ENCODE results near the gene APOL3.
"Not testable (repeated sequence)": the region's sequence is repeated elsewhere in the genome, so short reads cannot be mapped to it uniquely, and the experiment has no call there.

APOL3 gene, protein sequence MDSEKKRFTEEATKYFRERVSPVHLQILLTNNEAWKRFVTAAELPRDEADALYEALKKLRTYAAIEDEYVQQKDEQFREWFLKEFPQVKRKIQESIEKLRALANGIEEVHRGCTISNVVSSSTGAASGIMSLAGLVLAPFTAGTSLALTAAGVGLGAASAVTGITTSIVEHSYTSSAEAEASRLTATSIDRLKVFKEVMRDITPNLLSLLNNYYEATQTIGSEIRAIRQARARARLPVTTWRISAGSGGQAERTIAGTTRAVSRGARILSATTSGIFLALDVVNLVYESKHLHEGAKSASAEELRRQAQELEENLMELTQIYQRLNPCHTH
- total RNA-seq, result 29.2 to 113 (median 112) reads per million in 3 experiments

DNA sequence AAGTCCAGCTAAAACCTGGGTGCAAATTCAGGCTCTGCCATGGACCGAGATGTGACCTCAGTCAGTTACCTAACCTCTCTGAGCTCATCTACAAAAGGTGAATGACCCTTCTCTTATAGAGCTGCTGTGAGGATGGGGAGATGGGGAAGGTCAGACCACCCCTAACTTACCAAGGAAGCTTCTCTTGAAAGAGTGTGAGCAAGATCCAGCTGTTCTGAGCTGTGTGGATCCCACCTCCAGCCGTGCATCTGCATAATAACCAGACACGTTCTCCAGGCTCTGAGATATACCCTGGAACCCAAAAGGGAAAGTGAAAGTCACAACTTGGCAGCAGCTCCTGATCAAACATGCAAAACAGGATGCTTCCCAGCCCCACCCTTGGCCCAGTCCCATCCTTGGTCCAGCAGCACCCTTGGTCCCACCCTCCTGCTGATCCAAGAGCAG is at the start of gene APOL3:
Gene APOL3 (minus strand): TSS at position 257 of the 444 bp plus-strand sequence. CDS start 11,700 bp downstream, outside the sequence.
- peak; percentile 62 for DNase-seq

DNA sequence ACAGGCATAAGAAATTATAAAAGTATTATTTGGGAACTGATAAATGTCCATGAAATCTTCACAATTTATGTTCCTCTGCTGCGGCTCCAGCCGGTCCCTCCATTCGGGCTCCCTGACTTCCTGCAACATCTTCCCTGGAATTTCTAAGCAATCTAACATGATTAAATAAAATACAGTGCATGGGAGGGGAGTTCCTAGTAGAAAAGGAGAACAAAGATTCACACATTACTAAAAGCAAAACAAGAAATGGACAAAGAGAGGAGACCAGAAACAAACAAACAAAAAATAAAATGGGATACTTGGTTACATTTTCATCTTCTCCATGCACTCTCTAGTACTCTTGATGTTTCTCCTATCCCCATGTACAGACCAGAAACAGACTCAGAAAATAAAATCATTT is 49.7 kb upstream of the APOL3 start:
- no peak for DNase-seq

DNA sequence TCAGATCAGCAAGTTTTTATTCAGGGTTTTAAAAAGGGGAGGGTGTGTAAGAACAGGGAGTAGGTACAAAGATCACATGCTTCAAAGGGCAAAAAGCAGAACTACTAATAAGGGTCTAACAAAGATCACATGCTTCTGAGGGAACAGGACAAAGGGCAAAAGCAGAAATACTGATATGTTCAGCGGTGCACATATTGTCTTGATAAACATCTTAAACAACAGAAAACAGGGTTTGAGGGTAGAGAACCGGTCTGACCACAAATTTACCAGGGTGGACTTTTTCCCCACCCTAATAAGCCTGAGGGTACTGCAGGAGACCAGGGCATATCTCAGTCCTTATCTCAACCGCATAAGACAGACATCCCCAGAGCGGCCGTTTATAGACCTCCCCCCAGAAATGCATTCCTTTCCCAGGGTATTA is 48.9 kb upstream of the APOL3 start:
- DNase-seq, result not testable (repeated sequence)

DNA sequence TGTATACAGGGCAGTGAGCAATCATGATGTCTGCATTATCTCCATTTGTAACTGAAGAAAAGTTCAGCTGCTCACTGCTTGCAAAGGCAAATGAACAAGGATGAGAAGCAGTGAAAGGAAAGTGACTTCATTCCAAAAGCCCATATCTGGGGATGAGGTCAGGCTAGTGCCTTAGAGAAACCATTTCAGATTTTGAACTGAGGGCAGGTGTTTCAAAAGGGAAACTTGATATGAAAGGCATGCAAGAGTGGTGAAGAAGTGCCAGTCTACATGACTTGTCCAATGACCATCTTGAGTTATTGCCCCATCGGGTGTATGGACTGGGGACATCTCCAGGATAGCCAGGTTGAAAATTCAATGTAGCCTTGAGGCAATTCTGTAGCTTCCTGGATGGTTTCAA is 48.4 kb upstream of the APOL3 start:
- no peak for DNase-seq

DNA sequence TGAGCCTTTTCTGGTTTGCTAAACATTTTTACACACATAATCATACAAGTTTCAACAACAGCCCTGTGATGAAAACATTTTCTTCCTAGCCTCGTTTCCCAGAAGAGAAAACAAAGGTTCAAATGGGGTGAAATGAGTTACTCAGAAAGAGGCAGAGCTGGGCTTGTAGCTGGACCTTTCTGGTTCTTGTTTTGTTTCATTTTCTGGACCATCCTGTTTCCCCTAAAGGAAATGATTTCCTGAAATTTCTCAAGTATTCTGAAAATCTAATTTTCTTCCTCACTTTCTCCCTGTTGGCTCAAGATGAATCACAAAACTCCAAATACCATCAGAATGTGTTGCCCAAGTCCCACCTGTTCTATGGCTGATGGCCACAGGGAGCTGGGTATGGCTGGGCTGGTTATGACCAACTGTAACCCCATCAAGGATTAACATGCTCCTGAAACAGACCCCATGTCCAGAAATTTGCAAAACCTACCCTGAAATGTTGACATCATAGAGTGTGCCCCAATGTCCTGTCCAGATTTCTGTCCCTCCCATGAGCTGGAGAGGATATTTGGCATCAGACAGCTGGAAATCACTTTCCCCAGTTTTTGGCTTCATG is 47.7 kb upstream of the APOL3 start:
- no peak for DNase-seq

DNA sequence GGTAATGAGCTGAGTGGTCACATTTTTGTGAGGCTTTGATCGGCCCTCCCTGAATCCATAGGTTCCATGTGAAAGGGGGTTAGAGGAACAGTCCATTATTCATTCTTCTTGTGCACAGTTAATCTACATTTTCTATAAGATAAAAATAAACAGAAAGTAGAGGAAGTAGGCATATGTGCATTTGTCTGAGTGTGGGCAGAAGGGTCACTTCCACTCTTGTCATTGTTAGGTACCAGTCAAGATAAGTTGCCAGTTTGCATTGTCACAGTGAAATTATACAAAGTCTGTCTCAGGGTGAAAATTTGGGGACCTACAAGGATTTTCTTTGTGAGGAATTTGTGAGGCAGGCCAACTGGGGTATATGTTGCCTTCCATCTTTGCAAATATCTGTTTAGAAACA is 45.7 kb upstream of the APOL3 start:
- no peak for DNase-seq

DNA sequence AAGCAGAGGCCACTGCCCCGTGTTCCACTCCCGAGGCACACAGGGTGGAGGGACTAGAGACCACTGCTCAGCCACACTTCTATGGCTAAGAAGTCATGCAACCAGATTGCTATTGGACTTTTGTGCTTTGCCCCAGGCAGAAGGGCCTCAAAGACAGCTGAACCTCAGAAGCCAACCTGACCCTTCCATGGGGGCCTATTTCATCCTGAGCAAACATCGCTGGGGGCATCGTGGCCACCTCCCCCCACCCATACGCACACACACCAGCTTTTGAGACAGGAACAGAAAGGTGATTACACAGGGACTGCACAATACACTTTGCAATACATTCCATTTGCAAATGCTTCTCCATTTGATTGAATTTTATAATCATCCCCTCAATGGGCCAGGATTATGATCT is 45.0 kb upstream of the APOL3 start:
- not testable (repeated sequence) for DNase-seq

DNA sequence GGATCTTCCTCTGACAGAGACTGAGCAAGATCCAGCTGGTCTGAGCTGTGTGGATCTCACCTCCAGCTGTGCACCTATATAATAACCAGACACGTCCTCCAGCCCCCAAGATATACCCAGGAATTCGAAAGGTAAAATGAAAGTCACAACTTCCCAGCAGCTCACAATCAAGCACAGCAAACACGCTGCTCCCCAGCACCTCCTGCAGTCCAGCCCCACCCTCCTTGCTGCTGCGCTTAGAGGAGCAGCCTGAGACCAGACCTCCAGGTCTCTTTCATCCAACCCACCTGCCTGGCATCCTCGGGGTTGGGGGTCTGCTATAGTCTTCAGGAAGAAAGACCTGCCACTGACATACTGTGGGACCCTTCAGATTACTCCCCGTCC is 44.1 kb upstream of the APOL3 start:
- no peak for DNase-seq

DNA sequence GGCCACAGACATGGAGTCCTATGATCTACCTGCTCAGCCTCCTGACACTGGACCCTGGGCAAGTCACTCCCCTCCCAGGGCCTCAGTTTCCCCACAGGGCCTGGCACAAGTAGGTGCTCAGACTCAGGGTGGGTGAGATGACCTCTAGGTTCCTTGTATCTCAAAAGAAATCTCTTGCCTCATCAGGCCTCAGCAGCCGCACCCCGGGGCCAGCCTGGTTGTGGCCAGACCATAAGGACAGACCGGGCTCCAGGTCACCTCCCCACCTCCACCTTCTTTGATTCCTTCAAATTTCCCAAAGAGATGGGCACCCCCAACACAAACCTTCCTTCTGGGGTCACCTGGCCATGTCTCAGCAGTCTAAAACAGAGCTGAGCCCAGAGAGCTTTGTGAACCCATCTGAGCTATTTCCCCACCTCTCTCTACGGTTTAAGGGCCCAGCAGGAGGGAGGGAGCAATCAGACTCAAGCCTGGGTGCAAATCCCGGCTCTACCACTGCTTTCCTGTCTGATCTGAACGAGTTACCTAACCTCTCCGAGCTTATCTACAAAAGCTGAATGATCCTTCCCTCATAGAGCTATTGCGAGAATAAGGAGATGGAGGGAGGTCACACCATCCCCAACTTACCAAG is 43.6 kb upstream of the APOL3 start:
- no peak for DNase-seq

DNA sequence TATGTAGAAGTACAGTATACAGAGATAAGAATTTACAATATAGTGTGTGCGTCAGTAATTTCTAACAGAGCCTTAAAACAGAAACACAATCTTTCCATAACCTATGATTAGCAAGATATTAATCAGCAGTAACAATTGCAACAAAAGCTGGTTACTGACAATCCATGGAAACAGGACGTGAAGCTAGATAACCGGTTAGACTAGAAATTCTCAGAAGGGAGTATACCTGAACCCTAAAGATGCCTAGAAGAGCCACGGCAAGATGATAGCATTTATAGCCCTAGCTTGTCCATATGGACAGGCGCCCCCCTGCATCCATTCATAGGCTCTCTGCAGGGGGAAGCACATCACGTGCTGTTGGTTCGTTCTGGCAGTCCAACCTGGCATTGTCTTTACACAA is 42.9 kb upstream of the APOL3 start:
- not testable (repeated sequence) for DNase-seq

DNA sequence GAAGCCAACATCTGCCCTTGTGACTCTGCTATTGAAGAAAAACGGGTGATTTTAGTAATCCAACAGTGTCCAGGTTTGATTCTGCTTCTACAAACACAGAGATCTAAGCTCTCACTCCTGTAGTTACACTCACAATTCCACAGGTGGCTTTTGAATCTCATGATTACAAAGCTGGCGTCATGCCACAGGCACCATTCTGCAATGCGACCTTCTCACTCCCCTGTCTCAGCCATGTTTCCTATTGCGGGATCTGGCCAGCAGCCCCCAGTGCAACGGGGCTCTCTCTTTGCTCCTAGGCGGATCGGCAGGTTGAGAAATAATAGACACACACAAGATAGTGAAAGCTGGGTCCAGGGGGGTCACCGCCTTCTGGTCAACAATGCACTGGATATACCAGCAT is 42.4 kb upstream of the APOL3 start:
- not testable (repeated sequence) for DNase-seq

DNA sequence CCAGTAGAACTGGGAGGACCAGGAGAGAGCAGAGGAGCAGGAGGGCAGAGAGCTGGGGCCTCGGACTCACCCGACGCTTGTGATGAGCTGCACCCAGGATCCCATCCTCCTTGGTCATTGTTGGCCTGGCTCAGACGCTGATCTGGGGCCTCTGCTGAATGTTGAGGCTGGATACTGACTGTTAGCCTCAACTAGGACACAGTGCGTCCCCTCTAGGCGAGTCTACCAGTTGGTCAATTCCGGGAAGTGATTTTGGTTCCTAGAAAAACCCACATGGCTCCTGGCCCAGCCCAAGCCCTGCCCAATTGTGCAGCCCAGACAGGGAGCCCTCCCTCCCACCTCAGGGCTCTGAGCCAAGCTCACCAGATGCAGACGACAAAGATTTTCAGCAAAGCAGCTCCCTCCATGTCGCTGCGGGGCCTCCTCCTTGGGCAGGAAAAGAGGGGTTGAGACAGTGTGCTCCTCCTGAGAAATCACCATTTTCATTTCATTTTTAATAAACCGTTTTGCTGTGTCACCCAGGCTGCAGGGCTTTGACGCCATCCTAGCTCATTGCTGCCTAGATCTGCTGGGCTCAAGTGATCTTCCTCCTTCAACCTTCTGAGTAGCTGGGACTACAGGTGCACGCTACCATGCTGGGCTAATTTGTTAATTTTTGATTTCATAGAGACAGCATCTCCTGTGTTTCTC is 41.2 kb upstream of the APOL3 start, which contains the start of gene APOL4:
Gene APOL4 (minus strand): TSS at position 180 of the 690 bp plus-strand sequence. CDS start 75 bp downstream, at position 105.
- no peak for DNase-seq

DNA sequence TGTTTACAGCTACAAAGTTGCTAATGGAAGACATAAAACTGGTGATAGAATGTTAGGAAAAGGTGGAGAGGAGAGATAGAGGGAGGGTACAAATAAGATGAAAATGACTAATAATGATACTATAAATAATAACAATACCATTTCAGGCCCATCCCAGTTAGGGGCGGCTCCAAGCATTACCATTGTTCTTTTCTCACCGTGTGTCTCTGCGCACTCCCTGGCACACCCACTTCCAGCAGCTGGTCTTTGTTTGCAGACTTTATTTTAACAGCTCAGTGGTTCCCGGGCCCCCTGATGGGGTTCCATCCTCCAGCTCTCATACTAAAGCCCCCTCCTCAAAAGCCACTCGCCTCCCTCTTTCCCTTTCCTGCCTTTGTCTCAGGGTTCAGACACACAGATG is 40.5 kb upstream of the APOL3 start:
- not testable (repeated sequence) for DNase-seq

DNA sequence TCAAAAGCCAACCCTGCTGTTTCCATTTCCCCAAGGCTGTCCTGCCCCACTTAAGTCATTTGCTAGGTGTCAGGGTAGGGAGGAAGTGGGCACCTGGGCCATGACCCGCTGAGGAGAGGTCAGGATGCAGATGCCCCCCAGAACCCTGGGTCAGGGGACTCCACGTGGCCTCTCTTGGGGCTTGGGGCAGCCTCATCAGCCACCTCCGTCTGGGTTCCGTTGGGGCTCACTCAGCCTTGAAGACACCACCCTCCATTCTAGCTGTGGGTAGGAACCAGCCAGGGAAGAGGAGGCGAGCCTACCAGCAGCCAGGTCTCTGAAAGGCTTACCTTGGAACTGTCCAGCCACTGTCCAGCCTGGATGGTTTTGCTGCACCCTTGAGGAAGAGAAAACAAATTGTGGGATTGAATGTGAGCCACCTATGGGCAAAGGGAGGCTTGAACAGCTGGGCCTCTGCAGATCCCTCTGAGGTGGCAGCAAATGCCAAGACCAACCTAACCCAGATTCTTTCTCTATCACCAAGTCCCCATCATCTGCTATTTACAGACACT is 38.5 kb upstream of the APOL3 start:
- DNase-seq, result no peak

DNA sequence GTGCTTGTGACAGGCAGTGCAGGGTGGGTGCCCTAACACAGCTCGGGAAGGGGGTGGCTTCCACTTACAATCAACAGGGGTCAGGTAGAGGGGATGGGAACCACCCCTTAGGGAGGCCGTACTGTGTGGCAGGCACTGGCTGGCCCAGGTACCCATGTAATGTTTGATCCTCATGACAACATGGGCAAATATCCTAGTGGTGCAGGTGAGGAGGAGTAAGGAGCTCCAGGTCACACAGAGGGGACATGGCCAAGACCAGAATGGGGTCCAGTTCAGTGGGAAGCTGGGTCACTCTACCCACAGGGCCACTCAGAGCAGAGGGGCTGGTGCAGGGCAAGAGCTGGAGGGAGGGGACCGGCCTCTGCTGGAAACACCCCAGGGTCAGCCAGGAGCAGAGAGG is 38.0 kb upstream of the APOL3 start:
- no peak for DNase-seq

DNA sequence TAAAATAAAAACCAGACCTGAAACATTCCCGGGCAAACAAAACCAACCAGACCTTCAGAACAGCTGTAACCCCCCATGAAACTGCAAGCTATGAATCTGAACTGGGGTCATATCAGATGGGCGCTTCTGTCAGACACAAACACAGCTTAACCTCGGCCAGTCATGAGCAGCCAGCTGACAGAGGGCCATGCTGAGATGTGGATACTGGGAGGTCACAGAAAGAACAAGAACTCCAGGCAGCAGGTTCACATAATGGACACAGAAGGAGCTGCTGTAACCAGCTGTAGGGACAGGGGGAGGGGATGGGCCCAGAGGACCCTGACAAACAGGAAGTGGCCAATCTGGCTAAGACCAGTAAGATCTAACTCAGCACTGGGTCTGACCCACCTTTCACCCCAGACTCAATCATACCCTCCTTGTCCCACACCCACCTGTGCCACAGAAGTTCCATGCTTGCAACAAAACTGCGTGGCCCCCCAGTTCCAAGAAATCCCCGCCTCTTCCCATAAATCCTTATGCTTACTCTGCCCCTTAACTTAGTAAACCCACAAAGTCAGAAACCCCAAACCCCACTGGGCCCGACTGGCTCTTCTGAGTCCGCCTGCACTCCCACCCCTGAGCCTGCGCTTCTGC is 37.1 kb upstream of the APOL3 start:
- no peak for DNase-seq

DNA sequence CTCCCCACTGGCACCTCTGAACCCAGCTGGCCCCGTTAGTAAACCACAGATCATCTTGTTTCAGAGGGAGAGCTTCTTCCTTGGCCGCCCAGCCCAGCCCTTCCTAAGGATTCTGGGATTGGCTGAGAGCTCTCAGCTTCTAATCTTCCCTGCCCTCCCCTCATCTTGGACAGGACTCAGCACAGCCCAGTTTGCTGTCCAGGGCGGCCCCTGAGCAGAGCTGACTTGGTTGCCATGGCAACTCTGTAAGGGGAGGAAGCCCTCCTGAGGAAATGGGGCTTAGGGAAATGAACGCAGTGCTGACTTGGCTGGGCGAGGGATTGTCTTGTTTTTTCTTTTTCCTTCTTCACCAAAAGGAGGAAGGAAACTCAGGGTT is 36.5 kb upstream of the APOL3 start:
- no peak for DNase-seq

DNA sequence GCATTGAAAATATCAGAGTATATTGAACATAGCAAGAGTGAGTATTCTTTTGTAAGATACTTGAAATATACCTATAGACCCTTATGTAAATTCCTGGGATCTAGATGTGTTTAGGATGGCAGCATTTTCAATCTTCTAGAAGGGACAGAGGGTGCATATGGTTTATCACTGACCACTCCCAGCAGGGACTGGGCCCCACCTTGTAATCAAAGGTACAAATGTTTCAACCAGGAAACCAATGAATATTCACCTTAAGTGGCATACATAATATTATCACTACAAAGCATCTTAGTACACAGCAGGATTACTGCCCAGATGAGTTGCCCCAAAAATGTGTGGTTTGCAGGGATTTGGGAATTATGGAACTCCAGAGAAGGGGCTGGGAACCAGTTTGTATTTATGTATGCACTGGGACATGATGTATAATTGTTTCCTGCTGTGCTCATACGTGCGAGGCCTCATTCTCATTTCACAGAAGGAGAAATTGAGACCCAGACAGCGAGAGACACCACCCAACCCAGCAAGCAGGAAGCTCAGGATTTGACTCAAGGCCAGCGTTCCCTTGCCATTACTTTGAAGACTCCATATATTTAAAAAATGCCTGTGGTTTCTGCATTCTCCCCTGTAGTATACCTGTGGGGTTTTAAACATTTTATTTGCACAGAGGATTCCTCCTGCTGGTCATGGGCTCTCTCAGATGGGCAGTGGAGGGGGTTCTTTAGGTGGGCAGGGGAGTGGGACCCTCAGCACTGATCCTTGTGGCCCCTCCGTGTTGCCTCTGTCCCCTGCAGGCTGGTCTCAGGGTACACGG is 35.9 kb upstream of the APOL3 start:
- no peak for DNase-seq

DNA sequence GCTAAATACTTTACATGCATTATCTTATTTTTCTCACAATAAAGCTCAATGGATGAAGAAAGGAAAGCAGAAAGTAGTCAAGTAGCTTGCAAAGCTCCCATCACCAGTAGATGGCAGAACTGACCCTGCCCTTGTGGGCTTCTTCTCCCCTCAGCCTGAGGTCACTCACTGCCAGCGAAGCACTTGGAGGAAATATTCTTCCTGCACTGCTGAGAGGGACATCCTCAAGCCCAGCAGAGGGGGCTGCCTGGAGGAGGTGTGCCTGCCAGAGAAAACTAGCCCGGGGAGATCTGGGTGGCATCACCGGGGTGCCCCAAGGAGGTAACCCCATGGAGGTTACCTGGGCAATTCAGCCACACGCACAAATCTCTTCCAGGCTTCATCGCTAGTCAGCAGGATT is 34.4 kb upstream of the APOL3 start:
- peak; percentile 17 for DNase-seq

DNA sequence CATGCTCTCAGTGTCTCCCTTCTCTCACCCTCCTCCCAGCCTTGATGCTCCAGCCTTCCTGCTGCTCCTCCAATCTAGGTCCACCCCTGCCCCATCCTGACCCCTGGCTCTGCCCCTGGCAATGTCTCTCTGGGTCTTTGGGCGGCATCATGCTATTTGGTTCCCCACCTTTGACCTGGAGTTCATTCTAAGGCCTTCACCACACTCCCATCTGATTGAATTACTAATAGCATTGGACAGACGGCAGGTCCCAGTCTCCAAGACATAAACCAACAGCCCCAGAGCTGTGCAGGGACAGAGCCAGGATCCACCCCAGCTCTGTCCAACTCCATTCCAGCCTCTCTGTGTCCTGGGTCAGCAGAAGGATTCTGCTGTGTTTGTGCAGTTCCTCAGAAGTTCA is 33.8 kb upstream of the APOL3 start:
- no peak for DNase-seq

DNA sequence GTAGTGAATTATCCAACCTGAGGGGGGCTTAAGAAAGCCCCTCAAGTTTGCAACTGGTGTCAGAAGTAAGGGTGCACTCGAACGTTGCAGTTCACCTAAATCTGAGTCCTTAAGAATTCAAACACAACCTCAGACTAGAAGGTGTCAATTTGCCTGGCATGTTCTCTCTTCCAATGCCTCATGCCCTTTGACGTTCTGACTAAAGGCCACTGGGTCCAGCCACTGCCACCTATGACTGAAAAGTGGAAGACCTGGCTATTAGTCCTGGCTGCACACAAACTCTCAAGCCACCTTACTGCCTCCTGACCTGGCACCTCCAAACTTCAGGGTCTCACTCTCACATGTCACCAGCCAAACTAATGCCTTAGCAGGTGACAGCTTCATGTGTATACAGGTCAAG is 33.0 kb upstream of the APOL3 start:
- no peak for DNase-seq

DNA sequence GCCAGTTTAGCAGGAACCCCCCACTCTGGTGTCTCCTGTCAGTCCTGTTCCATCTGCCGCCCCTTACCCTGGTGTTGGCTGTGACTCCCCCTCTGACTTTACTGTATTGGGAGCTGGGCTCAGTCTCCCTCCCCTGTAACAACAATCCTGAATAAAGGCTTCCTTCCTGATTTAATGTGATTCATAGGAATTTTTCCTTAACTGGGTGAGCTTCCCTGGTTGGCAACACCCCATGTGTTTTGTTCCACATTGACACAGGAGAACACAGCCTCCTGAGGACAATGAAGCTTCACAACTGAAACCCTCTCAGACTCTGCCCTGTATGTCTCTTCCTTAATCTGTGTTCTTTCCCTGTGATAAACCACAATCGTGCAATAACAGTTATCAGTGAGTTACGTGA is 32.6 kb upstream of the APOL3 start:
- DNase-seq, result no peak

Measured in central memory CD4-positive, alpha-beta T cell (primary cell).